NCI-H146 treated with DMSO at 0.1 percent for 48 hours (cell line): ENCODE results near the gene RBMY1D.
"Not testable (repeated sequence)": the region's sequence is repeated elsewhere in the genome, so short reads cannot be mapped to it uniquely, and the experiment has no call there.

Source experiments
- DNase-seq: peaks from one replicate; lab custom pipeline; 2025; ENCODE audit not compliant: unreplicated experiment; lab: John Stamatoyannopoulos, UW

The RBMY1D gene

GRCh38 chrY:21894426-21894825 lies at the start of gene RBMY1D:
TSS of gene RBMY1D (minus strand) at chrY:21894526. CDS start at chrY:21892513, 2,013 bp downstream.
- DNase-seq, result not testable (repeated sequence)

GRCh38 chrY:21917932-21918331 lies 23.6 kb upstream of the RBMY1D start, which contains the start of gene RBMY1E:
TSS of gene RBMY1E (minus strand) at chrY:21918032. CDS start at chrY:21916054, 1,978 bp downstream.
- DNase-seq, result not testable (repeated sequence)

GRCh38 chrY:21869407-21870076 lies 24.8 kb downstream of the RBMY1D start:
- not testable (repeated sequence) for DNase-seq

GRCh38 chrY:21845481-21845880 lies 48.8 kb downstream of the RBMY1D start:
- DNase-seq, result no peak

GRCh38 chrY:21842090-21842489 lies 52.2 kb downstream of the RBMY1D start:
- DNase-seq, result no peak

- DNase-seq, result no peak
Measured at GRCh38 chrY:21839489-21839888, 54.8 kb downstream of the RBMY1D start.

- DNase-seq, result no peak
Measured at GRCh38 chrY:21836343-21836742, 58.0 kb downstream of the RBMY1D start.

GRCh38 chrY:21835052-21835451 lies 59.3 kb downstream of the RBMY1D start:
- DNase-seq, result no peak
